Anterior cingulate cortex (tissue), 58 donors: ENCODE measurements around the gene RASGRF1.
"Not testable (repeated sequence)": the region's sequence is repeated elsewhere in the genome, so short reads cannot be mapped to it uniquely, and the experiment has no call there.

Source experiments
- DNase-seq, 58 donors: peaks; one replicate each; lab custom pipeline; 2025; lab: John Stamatoyannopoulos, UW

The RASGRF1 gene

GRCh38 chr15:79046691-79047404 lies 43.7 kb downstream of the RASGRF1 start:
- no peak for DNase-seq

GRCh38 chr15:79045041-79045440 lies 45.5 kb downstream of the RASGRF1 start:
- DNase-seq, result no peak

GRCh38 chr15:79042213-79042928 lies 48.2 kb downstream of the RASGRF1 start:
- DNase-seq, result no peak

GRCh38 chr15:79041601-79042168 lies 48.9 kb downstream of the RASGRF1 start:
- DNase-seq, result no peak

GRCh38 chr15:79037848-79038247 lies 52.7 kb downstream of the RASGRF1 start:
- no peak for DNase-seq

DNA sequence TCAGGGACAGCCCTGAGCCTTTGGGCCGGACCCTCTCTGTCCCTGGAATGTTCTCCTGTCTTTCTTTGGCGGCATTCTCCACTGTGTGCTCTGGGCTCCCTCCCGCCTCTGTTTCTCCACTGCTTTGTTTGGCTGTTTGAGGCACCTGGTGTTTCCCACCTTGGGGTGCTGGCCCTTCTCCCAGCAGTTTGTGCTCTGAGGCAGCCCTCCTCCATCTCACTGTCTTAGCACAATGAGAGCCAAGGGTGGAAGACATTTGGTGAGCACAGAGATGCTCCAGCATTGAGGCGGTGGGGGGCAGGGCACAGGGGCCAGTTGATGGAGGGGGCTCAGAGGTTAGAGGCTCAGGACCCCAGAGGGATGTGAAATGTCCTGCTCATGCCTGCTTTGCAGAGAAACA lies 54.3 kb downstream of the RASGRF1 start:
- DNase-seq, result no peak

GRCh38 chr15:79035814-79036213 lies 54.8 kb downstream of the RASGRF1 start:
- DNase-seq, result no peak

GRCh38 chr15:79035111-79035601 lies 55.4 kb downstream of the RASGRF1 start:
- DNase-seq, result peak in 2 of 58 donors; percentile 12 to 32

- no peak for DNase-seq
These were observed 56.3 kb downstream of the RASGRF1 start for GRCh38 chr15:79034284-79034683.

GRCh38 chr15:79032656-79033055 lies 57.9 kb downstream of the RASGRF1 start:
- peak in 1 of 58 donors; percentile 17 for DNase-seq

GRCh38 chr15:79031821-79032220 lies 58.8 kb downstream of the RASGRF1 start:
- DNase-seq, result no peak

GRCh38 chr15:79031201-79031600 lies 59.4 kb downstream of the RASGRF1 start:
- DNase-seq, result no peak

GRCh38 chr15:79030470-79030869 lies 60.1 kb downstream of the RASGRF1 start:
- no peak for DNase-seq

DNA sequence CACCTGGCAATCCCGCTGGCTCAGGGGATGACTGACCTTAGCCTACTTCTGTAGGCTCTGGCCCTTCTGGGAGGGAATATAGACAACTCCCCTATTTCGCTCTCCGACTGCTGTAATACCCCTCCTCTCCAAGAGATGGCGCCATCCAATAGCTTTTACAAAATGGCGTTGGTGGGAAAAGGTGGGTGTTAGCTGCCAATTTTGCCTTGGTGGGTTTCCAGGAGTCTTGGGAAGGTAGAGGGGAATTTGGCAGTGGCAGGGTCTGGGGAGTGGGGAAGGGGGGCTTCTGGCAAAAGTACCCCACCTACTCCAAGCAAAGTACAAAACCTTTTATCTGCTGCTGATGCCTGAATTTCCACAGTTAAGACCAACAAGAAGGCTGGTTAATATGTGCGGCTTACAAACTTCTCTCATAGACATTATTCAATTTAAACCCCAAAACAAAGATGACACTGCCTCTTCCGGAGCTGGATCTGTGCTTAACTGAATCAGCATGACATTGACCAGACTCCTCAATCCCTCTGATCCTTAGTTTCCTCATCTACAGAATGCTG lies 62.1 kb downstream of the RASGRF1 start:
- DNase-seq, result peak in 36 of 58 donors; percentile 8 to 61 (median 28)

GRCh38 chr15:79027532-79028410 lies 62.8 kb downstream of the RASGRF1 start:
- no peak for DNase-seq

- DNase-seq, result no peak
These were observed 64.8 kb downstream of the RASGRF1 start for GRCh38 chr15:79025802-79026201.

GRCh38 chr15:79025201-79025600 lies 65.4 kb downstream of the RASGRF1 start:
- no peak for DNase-seq

GRCh38 chr15:79024493-79024892 lies 66.1 kb downstream of the RASGRF1 start:
- DNase-seq, result not testable (repeated sequence)

DNA sequence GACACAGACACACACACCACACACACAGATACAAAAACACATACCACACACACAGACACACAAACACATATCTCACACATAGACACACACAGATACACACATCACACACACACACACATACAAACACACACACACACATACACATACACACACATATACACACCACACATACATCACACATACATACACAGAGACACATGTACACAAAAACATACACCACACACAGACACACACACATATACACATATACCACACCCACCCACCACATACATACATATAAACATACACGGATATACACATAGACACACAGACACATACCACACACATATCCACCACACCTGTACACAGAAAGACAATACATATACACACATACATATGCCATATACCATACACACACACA lies 66.7 kb downstream of the RASGRF1 start:
- DNase-seq, result no peak

DNA sequence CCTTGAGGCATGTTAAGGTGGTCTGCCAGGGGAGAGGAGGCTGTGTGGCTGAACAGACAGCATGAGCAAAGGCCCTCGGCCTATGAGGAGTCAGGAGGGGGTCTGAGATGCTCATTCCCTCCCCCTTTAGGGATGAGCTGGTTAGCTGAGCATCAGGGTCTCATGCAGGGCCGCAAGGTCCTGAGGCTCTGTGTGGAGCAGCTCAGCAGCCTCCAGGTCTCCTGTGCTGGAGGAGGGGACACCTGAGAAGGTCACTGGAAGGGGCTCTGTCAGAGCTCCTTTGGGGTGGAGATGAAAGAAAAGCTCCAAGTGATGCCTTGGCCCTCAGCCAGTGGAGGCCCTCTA lies 67.1 kb downstream of the RASGRF1 start:
- no peak for DNase-seq
